Trophoblast cell (in vitro differentiated cells and primary cell): ENCODE data around the gene ARFGEF3.
"Not testable (repeated sequence)": the region's sequence is repeated elsewhere in the genome, so short reads cannot be mapped to it uniquely, and the experiment has no call there.

Source experiments
- DNase-seq, 2 donors: peaks; one replicate each; pipeline ENCODE4 v3.0.0-alpha.2; 2016
- H2AFZ ChIP-seq: 2 replicates; pipeline ENCODE4 v1.6.1; 2013; ENCODE audit warnings: low read length, moderate library complexity, mild to moderate bottlenecking; ENCODE audit not compliant: insufficient read depth, poor library complexity
- H2AK5ac ChIP-seq: 2 replicates; pipeline ENCODE4 v1.6.1; 2013; ENCODE audit warnings: mild to moderate bottlenecking, low read length
- H2BK120ac ChIP-seq: 2 replicates; pipeline ENCODE4 v1.6.1; 2013; ENCODE audit warnings: low read length, mild to moderate bottlenecking, moderate library complexity; ENCODE audit not compliant: insufficient read depth, poor library complexity
- H2BK12ac ChIP-seq: 2 replicates; pipeline ENCODE4 v1.6.1; 2013; ENCODE audit warnings: mild to moderate bottlenecking, low read length, moderate library complexity
- H2BK5ac ChIP-seq: 2 replicates; pipeline ENCODE4 v1.6.1; 2013; ENCODE audit warnings: low read length, low read depth, moderate library complexity, mild to moderate bottlenecking; ENCODE audit not compliant: poor library complexity
- H3K14ac ChIP-seq: 2 replicates; pipeline ENCODE4 v1.6.1; 2013; ENCODE audit warnings: mild to moderate bottlenecking, low read length
- H3K18ac ChIP-seq: 2 replicates; pipeline ENCODE4 v1.6.1; 2013; ENCODE audit warnings: mild to moderate bottlenecking, low read length
- H3K23ac ChIP-seq: 2 replicates; pipeline ENCODE4 v1.6.1; 2013; ENCODE audit warnings: low read length
- H3K27ac ChIP-seq: 2 replicates; pipeline ENCODE4 v1.5.1; 2013; ENCODE audit warnings: low read depth, mild to moderate bottlenecking, inconsistent platforms, low read length, moderate library complexity
- H3K27me3 ChIP-seq: 2 replicates; pipeline ENCODE4 v1.6.1; 2013; ENCODE audit warnings: inconsistent platforms, mild to moderate bottlenecking, low read length, moderate library complexity; ENCODE audit not compliant: insufficient read depth
- H3K36me3 ChIP-seq, 2 experiments: 1 replicate in 1 of 2; 2 replicates in 1 of 2; pipeline ENCODE4 v1.6.1; 2013; ENCODE audit warnings: low read length in 2 of 2, mild to moderate bottlenecking in 2 of 2, moderate library complexity in 1 of 2; ENCODE audit not compliant: insufficient read depth in 2 of 2, control insufficient read depth in 1 of 2
- H3K4ac ChIP-seq: 2 replicates; pipeline ENCODE4 v1.6.1; 2013; ENCODE audit warnings: low read depth, mild to moderate bottlenecking, low read length, moderate library complexity
- H3K4me1 ChIP-seq, 2 experiments: 1 replicate in 1 of 2; 2 replicates in 1 of 2; pipeline ENCODE4 v1.6.1; 2013; ENCODE audit warnings: low read length in 2 of 2, mild to moderate bottlenecking in 2 of 2, moderate library complexity in 1 of 2; ENCODE audit not compliant: insufficient read depth in 2 of 2, control insufficient read depth in 1 of 2
- H3K4me2 ChIP-seq: 2 replicates; pipeline ENCODE4 v1.6.1; 2013; ENCODE audit warnings: inconsistent platforms, mild to moderate bottlenecking, low read length, moderate library complexity
- H3K4me3 ChIP-seq: 2 replicates; pipeline ENCODE4 v1.5.1; 2013; ENCODE audit warnings: mild to moderate bottlenecking, low read depth, low read length, inconsistent platforms
- H3K79me1 ChIP-seq: one replicate; pipeline ENCODE4 v1.6.1; 2013; ENCODE audit warnings: low read length
- H3K79me2 ChIP-seq: 2 replicates; pipeline ENCODE4 v1.6.1; 2013; ENCODE audit warnings: low read length, mild to moderate bottlenecking; ENCODE audit not compliant: control insufficient read depth, insufficient read depth, poor library complexity
- H3K9ac ChIP-seq: 2 replicates; pipeline ENCODE4 v1.6.1; 2013; ENCODE audit warnings: mild to moderate bottlenecking, low read length
- H3K9me3 ChIP-seq: 2 replicates; pipeline ENCODE4 v1.6.1; 2013; ENCODE audit warnings: low read depth, mild to moderate bottlenecking, control low read depth, inconsistent platforms, low read length; ENCODE audit not compliant: insufficient read depth
- H4K12ac ChIP-seq: 2 replicates; pipeline ENCODE4 v1.6.1; 2013; ENCODE audit warnings: low read depth, mild to moderate bottlenecking, low read length, moderate library complexity
- H4K8ac ChIP-seq: 2 replicates; pipeline ENCODE4 v1.6.1; 2013; ENCODE audit warnings: low read depth, mild to moderate bottlenecking, low read length, moderate library complexity
- H4K91ac ChIP-seq: one replicate; pipeline ENCODE4 v1.6.1; 2013; ENCODE audit warnings: low read depth, mild to moderate bottlenecking, low read length, moderate library complexity
- WGBS: extraction: QIAGEN DNeasy Blood & Tissue Kit; methylation state at CpG from one replicate; pipeline ENCODE4 v1.1.7; 2013; ENCODE audit warnings: missing lambda C conversion rate; ENCODE audit not compliant: insufficient read length, insufficient coverage; ENCODE audit errors: extremely low coverage; 5-methylcytosine and 5-hydroxymethylcytosine counted together

The ARFGEF3 gene

DNA sequence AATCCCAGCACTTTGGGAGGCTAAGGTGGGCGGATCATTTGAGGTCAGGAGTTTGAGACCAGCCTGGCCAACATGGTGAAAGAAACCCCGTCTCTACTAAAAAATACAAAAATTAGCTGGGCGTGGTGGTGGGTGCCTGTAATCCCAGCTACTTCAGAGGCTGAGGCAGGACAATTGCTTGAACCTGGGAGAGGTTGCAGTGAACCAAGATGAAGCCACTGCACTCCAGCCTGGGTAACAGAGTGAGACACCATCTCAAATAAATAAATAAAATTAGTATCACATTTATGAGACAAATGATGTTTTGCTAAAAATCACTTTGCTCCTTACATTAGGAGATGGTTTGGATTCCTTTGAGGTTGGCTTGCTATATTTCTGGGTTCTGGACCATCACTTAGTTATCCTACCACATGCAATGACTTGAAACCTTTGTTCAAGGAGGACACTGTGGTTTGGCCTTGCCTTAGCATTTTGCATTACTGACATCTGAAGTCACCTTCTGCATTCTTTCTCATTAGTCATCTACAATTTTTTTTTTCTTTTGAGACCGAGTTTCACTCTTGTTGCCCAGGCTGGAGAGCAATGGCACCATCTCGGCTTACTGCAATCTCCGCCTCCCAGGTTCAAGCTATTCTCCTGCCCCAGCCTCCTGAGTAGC is 126.8 kb downstream of the ARFGEF3 start:
- H3K18ac ChIP-seq, H4K8ac ChIP-seq, H2BK5ac ChIP-seq, H3K14ac ChIP-seq, H3K4ac ChIP-seq, H2AK5ac ChIP-seq, H3K9ac ChIP-seq, H3K4me3 ChIP-seq, H3K27me3 ChIP-seq, H2BK12ac ChIP-seq, H3K36me3 ChIP-seq, H2BK120ac ChIP-seq, H2AFZ ChIP-seq, H3K79me2 ChIP-seq, H4K12ac ChIP-seq, H3K79me1 ChIP-seq, H3K27ac ChIP-seq, H3K23ac ChIP-seq, H3K4me2 ChIP-seq, H3K9me3 ChIP-seq, H4K91ac ChIP-seq, H3K4me1 ChIP-seq: not testable (repeated sequence)
- DNase-seq: peak; percentile 12 to 85
- no CpG with 5 or more reads among the region's 6 CpGs for WGBS

DNA sequence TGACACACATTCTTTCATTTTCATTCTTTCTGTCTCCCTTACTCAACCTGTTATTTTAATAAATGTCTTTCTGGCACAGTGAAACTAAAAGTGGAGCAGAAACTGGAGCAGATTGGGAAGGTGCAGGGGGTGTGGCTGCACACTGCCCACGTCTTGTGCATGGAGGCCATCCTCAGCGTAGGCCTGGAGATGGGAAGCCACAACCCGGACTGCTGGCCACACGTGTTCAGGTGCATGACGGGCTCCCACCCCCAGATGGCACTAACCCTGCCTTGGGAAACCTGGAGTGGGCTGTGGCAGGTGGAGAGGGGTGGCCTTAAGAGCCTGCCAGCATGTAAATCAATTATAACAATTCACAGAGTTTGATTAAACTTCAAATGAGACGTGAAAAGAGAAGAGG is 128.0 kb downstream of the ARFGEF3 start:
- no peak overlapping the region for H3K4me2 ChIP-seq
- no peak overlapping the region for H4K8ac ChIP-seq
- no peak overlapping the region for H3K14ac ChIP-seq
- H2AK5ac ChIP-seq: no peak overlapping the region
- no peak overlapping the region for H4K91ac ChIP-seq
- H3K36me3 ChIP-seq: no peaks in the 10 kb centered on the region
- no peak overlapping the region for H3K27ac ChIP-seq
- H3K27me3 ChIP-seq: no peaks in the 10 kb centered on the region
- no peak overlapping the region for H3K4me3 ChIP-seq
- no CpG with 5 or more reads among the region's 6 CpGs for WGBS
- no peak overlapping the region for H3K23ac ChIP-seq
- no peak overlapping the region for H3K18ac ChIP-seq
- H2BK12ac ChIP-seq: no peak overlapping the region
- H2BK120ac ChIP-seq: no peak overlapping the region
- H3K9ac ChIP-seq: no peak overlapping the region
- DNase-seq: peak; percentile 26 to 46
- peaks cover 2% of the 10 kb centered on the region for H3K79me1 ChIP-seq
- H2AFZ ChIP-seq: no peak overlapping the region
- H4K12ac ChIP-seq: no peak overlapping the region
- H3K9me3 ChIP-seq: no peaks in the 10 kb centered on the region
- H3K4ac ChIP-seq: no peak overlapping the region
- no peaks in the 10 kb centered on the region for H3K79me2 ChIP-seq
- H2BK5ac ChIP-seq: no peak overlapping the region
- H3K4me1 ChIP-seq: peaks cover 0 to 2% of the 10 kb centered on the region in 2 experiments

DNA sequence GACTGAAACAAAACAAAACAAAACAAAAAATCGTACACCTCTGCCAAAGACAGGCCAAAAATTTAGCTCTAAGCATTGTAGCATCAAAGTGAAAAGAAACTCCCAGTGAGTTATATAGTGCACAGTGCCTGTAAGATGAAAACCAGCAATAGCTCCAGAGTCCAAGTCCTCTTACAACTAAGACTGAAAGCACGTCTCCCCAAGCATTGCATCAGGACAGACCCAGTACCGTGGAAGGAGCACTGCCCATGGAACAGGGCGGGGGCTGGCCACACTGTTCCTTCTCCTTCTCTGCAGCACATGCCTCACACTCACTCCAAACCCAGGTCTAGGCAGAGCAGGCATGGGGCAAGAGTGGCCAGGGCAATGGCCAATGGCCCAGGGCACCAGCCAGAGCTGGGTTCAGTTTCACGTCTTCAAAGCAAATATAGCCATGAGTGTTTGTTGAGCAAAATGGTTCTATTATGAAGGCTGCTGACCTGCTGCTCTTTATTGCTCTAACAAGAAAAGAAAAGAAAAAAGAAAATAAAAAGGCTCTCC is 128.8 kb downstream of the ARFGEF3 start:
- H3K4me1 ChIP-seq: peaks cover 0 to 2% of the 10 kb centered on the region in 2 experiments
- no CpG with 5 or more reads among the region's 5 CpGs for WGBS
- no peak overlapping the region for H2BK12ac ChIP-seq
- H3K79me1 ChIP-seq: peaks cover 2% of the 10 kb centered on the region
- H2AFZ ChIP-seq: no peak overlapping the region
- no peak overlapping the region for H3K9ac ChIP-seq
- no peak overlapping the region for H4K8ac ChIP-seq
- H3K23ac ChIP-seq: no peak overlapping the region
- no peak for DNase-seq
- H3K18ac ChIP-seq: no peak overlapping the region
- no peak overlapping the region for H3K27ac ChIP-seq
- H2BK5ac ChIP-seq: no peak overlapping the region
- H3K4me2 ChIP-seq: no peak overlapping the region
- no peak overlapping the region for H2AK5ac ChIP-seq
- H3K27me3 ChIP-seq: no peaks in the 10 kb centered on the region
- peak overlapping the region; percentile 36 for H3K4me3 ChIP-seq
- no peaks in the 10 kb centered on the region for H3K36me3 ChIP-seq
- H3K9me3 ChIP-seq: no peaks in the 10 kb centered on the region
- no peak overlapping the region for H4K12ac ChIP-seq
- no peaks in the 10 kb centered on the region for H3K79me2 ChIP-seq
- no peak overlapping the region for H3K14ac ChIP-seq
- H3K4ac ChIP-seq: no peak overlapping the region
- H4K91ac ChIP-seq: no peak overlapping the region
- H2BK120ac ChIP-seq: no peak overlapping the region

DNA sequence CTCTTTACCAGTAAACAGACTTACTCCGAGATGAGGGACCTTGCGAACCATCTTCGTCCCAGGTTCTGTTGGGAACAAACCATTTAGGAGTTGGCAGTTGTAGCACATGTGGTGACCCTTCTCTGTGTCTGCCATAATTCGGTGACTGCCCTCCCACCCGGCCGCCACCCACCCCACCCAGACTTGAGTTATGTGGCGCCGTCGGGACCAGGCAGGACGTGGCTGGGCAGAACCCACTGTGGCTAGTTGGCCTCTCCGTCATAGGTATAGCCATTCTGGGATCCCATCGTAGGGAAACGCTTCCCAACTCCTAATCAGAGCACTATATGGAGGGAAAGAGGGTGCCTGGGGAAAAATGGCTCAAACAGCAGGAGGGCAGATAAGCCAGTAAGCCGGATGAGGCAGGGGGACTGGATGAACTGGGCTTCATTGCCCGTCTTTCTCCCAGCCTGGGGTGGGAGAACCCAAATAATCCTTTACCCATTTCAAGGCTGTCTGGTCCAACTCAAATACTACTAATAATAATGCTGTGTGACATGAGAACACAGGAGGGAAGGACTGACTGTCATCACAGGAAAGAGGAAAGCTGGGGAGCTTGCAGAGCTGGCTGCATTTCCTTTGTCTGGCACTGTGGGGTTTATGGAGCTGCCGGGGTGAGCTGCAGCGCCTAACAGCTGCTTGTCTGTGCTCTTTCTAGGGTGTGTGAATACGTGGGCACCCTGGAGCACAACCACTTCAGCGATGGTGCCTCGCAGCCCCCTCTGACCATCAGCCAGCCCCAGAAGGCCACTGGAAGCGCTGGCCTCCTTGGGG is 129.5 kb downstream of the ARFGEF3 start:
- no peak overlapping the region for H3K18ac ChIP-seq
- H3K27me3 ChIP-seq: no peaks in the 10 kb centered on the region
- H2BK5ac ChIP-seq: no peak overlapping the region
- no peak for DNase-seq
- H3K9me3 ChIP-seq: no peaks in the 10 kb centered on the region
- H3K36me3 ChIP-seq: no peaks in the 10 kb centered on the region
- H3K27ac ChIP-seq: no peak overlapping the region
- WGBS: no CpG with 5 or more reads among the region's 21 CpGs
- peaks cover 2% of the 10 kb centered on the region for H3K79me1 ChIP-seq
- no peak overlapping the region for H2AK5ac ChIP-seq
- no peak overlapping the region for H3K9ac ChIP-seq
- no peak overlapping the region for H2BK12ac ChIP-seq
- H2BK120ac ChIP-seq: no peak overlapping the region
- H3K23ac ChIP-seq: no peak overlapping the region
- H4K91ac ChIP-seq: no peak overlapping the region
- peaks cover 0 to 2% of the 10 kb centered on the region in 2 experiments for H3K4me1 ChIP-seq
- H3K4ac ChIP-seq: no peak overlapping the region
- no peak overlapping the region for H3K4me3 ChIP-seq
- no peak overlapping the region for H3K14ac ChIP-seq
- H2AFZ ChIP-seq: no peak overlapping the region
- no peak overlapping the region for H3K4me2 ChIP-seq
- no peaks in the 10 kb centered on the region for H3K79me2 ChIP-seq
- H4K12ac ChIP-seq: no peak overlapping the region
- H4K8ac ChIP-seq: no peak overlapping the region
